Astrocyte (in vitro differentiated cells and primary cell): ENCODE measurements around the gene PEX10. TPM values are rescaled to one million over a fixed set of nuclear protein-coding genes. Genes with fewer than 3 reads are reported as not detected.

Source experiments
- DNase-seq: peaks from one replicate; pipeline ENCODE4 v3.0.0-alpha.2; 2010; ENCODE audit warnings: low read depth
- FAIRE-seq: peaks from 2 replicates; lab custom pipeline; 2011; peaks lifted over from hg19 to GRCh38; lab: Jason Lieb, UNC
- H2AFZ ChIP-seq: 2 replicates; pipeline ENCODE4 v1.6.0; 2012; ENCODE audit warnings: low read depth, low read length, inconsistent platforms
- H3K27ac ChIP-seq: 2 replicates; pipeline ENCODE4 v1.5.1; 2011; ENCODE audit warnings: low read depth, low read length, inconsistent platforms
- H3K27me3 ChIP-seq: 2 replicates; pipeline ENCODE4 v1.6.0; 2011; ENCODE audit warnings: low read length, inconsistent platforms; ENCODE audit not compliant: insufficient read depth
- H3K36me3 ChIP-seq: 2 replicates; pipeline ENCODE4 v1.5.1; 2011; ENCODE audit warnings: low read length, inconsistent platforms; ENCODE audit not compliant: insufficient read depth
- H3K4me1 ChIP-seq: 2 replicates; pipeline ENCODE4 v1.5.1; 2011; ENCODE audit warnings: low read length, inconsistent platforms; ENCODE audit not compliant: insufficient read depth
- H3K4me2 ChIP-seq: 2 replicates; pipeline ENCODE4 v1.6.0; 2012; ENCODE audit warnings: low read length, inconsistent platforms
- H3K4me3 ChIP-seq: 2 replicates; pipeline ENCODE4 v1.5.1; 2011; ENCODE audit warnings: low read depth, mild to moderate bottlenecking, low read length, inconsistent platforms; ENCODE audit not compliant: insufficient read depth
- H3K79me2 ChIP-seq: 2 replicates; pipeline ENCODE4 v1.6.0; 2012; ENCODE audit warnings: mild to moderate bottlenecking, low read length, inconsistent platforms; ENCODE audit not compliant: insufficient read depth
- H3K9ac ChIP-seq: 2 replicates; pipeline ENCODE4 v1.6.0; 2012; ENCODE audit warnings: mild to moderate bottlenecking, low read length, inconsistent platforms
- H3K9me3 ChIP-seq: 2 replicates; pipeline ENCODE4 v1.5.1; 2012; ENCODE audit warnings: low read depth, mild to moderate bottlenecking, low read length, inconsistent platforms; ENCODE audit not compliant: insufficient read depth
- H4K20me1 ChIP-seq: 2 replicates; pipeline ENCODE4 v1.6.0; 2012; ENCODE audit warnings: low read length, inconsistent platforms; ENCODE audit not compliant: insufficient read depth
- H3K27ac Mint-ChIP-seq: one replicate; pipeline ENCODE4 v1.8.0; 2021; ENCODE audit warnings: mild to moderate bottlenecking, mixed read lengths; ENCODE audit not compliant: unreplicated experiment
- H3K27me3 Mint-ChIP-seq: one replicate; pipeline ENCODE4 v1.8.0; 2021; ENCODE audit warnings: low read depth, mixed read lengths; ENCODE audit not compliant: unreplicated experiment
- H3K36me3 Mint-ChIP-seq: one replicate; pipeline ENCODE4 v1.8.0; 2021; ENCODE audit warnings: low read depth, mixed read lengths; ENCODE audit not compliant: unreplicated experiment
- H3K4me1 Mint-ChIP-seq: one replicate; pipeline ENCODE4 v1.8.0; 2021; ENCODE audit warnings: low read depth, mixed read lengths; ENCODE audit not compliant: unreplicated experiment
- H3K4me3 Mint-ChIP-seq: one replicate; pipeline ENCODE4 v1.8.0; 2021; ENCODE audit warnings: mild to moderate bottlenecking, moderate library complexity, mixed read lengths; ENCODE audit not compliant: unreplicated experiment
- H3K9me3 Mint-ChIP-seq: one replicate; pipeline ENCODE4 v1.8.0; 2021; ENCODE audit warnings: mild to moderate bottlenecking, mixed read lengths; ENCODE audit not compliant: unreplicated experiment
- EZH2 ChIP-seq: IDR thresholded peaks from 2 replicates; pipeline ENCODE4 v1.6.1; 2012; ENCODE audit warnings: mild to moderate bottlenecking, low read length, inconsistent platforms; ENCODE audit not compliant: insufficient read depth
- total RNA-seq: library from RNA; stranded (reverse); gene quantifications from 2 replicates; pipeline ENCODE4 v1.2.1, GENCODE V29; 2021
- TF ChIP-seq, protein P1 (sequence below): IDR thresholded peaks from 2 replicates; pipeline ENCODE4 v1.5.1; 2011; ENCODE audit warnings: low read depth, mild to moderate bottlenecking, inconsistent platforms, low read length, moderate library complexity; ENCODE audit not compliant: insufficient read depth

PEX10 gene
- total RNA-seq, 1 donor from 2014 or later, result 16.6 TPM

DNA sequence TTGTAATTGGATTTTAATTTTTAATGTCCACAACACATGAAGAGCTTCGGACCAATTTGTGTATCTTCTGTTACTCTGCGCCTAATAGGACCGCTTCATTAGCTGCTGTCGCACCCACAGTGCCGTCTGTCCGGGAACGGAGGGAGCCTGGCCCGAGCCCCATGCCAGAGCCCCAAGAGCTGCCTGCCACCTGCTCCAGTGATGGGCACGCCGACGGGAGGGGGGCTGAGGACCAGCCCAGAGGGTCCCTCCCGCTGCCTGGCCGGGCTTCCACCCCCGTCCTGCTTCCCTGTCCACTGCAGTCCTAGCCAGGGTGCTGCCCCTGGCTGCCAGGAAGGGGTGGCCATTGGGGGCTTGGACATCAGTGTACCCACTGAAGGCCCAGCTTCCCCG lies 33.5 kb upstream of the PEX10 start:
- H3K79me2 ChIP-seq, result no peaks in the 10 kb centered on the region
- Mint-ChIP-seq H3K27ac (no peak overlapping the region), H3K36me3 (no peaks in the 10 kb centered on the region), H3K27me3 (peaks cover 9% of the 10 kb centered on the region), H3K4me1 (peaks cover 8% of the 10 kb centered on the region), H3K4me3 (no peak overlapping the region), H3K9me3 (no peaks in the 10 kb centered on the region)
- H2AFZ ChIP-seq, result no peak overlapping the region
- H3K9ac ChIP-seq, result no peak overlapping the region
- H3K9me3 ChIP-seq, result no peaks in the 10 kb centered on the region
- H3K27ac ChIP-seq, result no peak overlapping the region
- no peaks in the 10 kb centered on the region for H3K36me3 ChIP-seq
- FAIRE-seq (no peak), DNase-seq (no peak)
- H4K20me1 ChIP-seq, result no peaks in the 10 kb centered on the region
- H3K4me1 ChIP-seq, result peaks cover 38% of the 10 kb centered on the region
- H3K4me3 ChIP-seq, result no peak overlapping the region
- TF ChIP-seq, protein P1, sequence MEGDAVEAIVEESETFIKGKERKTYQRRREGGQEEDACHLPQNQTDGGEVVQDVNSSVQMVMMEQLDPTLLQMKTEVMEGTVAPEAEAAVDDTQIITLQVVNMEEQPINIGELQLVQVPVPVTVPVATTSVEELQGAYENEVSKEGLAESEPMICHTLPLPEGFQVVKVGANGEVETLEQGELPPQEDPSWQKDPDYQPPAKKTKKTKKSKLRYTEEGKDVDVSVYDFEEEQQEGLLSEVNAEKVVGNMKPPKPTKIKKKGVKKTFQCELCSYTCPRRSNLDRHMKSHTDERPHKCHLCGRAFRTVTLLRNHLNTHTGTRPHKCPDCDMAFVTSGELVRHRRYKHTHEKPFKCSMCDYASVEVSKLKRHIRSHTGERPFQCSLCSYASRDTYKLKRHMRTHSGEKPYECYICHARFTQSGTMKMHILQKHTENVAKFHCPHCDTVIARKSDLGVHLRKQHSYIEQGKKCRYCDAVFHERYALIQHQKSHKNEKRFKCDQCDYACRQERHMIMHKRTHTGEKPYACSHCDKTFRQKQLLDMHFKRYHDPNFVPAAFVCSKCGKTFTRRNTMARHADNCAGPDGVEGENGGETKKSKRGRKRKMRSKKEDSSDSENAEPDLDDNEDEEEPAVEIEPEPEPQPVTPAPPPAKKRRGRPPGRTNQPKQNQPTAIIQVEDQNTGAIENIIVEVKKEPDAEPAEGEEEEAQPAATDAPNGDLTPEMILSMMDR, result no peak
- no peak overlapping the region for H3K4me2 ChIP-seq
- H3K27me3 ChIP-seq, result peaks cover 3% of the 10 kb centered on the region

GRCh38 chr1:2445162-2445822 lies 32.9 kb upstream of the PEX10 start:
- FAIRE-seq (no peak), DNase-seq (no peak)
- TF ChIP-seq, protein P1, result no peak
- TF ChIP-seq EZH2, result no peak
- Mint-ChIP-seq H3K9me3 (no peaks in the 10 kb centered on the region), H3K27ac (no peak overlapping the region), H3K36me3 (no peaks in the 10 kb centered on the region), H3K4me3 (no peak overlapping the region), H3K4me1 (peaks cover 8% of the 10 kb centered on the region), H3K27me3 (peaks cover 9% of the 10 kb centered on the region)
- H3K36me3 ChIP-seq, result no peaks in the 10 kb centered on the region
- no peaks in the 10 kb centered on the region for H4K20me1 ChIP-seq
- H3K4me1 ChIP-seq, result peaks cover 38% of the 10 kb centered on the region
- H3K79me2 ChIP-seq, result no peaks in the 10 kb centered on the region
- H3K9me3 ChIP-seq, result no peaks in the 10 kb centered on the region
- H3K9ac ChIP-seq, result no peak overlapping the region
- H3K27me3 ChIP-seq, result peaks cover 3% of the 10 kb centered on the region
- H3K27ac ChIP-seq, result no peak overlapping the region
- H3K4me2 ChIP-seq, result peak overlapping the region; percentile 73
- no peak overlapping the region for H2AFZ ChIP-seq
- H3K4me3 ChIP-seq, result no peak overlapping the region

DNA sequence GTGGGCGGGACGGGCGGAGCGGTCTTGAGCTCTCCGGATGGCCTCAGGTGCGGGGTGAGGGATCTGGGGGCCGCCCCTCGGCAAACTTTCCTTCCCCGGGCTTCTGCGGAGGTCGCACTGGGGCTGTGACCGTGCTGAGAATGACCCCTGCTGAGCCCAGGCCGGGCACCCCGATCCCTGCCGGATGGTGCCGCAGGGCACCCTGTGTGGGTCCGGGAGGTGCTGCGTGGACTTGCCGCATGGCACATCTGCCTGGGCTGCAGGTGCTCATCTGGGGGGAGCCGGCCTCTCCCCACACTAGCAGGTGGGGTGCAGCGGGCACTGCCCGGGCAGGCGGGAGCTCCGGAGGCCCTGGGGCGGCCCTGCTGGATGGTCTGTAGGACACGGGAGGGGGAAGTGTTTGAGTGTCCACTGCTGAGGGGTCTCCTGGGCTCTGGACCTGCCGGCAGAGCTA lies 31.8 kb upstream of the PEX10 start:
- peaks cover 38% of the 10 kb centered on the region for H3K4me1 ChIP-seq
- H3K27me3 ChIP-seq, result peaks cover 3% of the 10 kb centered on the region
- H2AFZ ChIP-seq, result no peak overlapping the region
- FAIRE-seq (no peak), DNase-seq (no peak)
- Mint-ChIP-seq H3K27ac (no peak overlapping the region), H3K4me1 (peaks cover 6% of the 10 kb centered on the region), H3K36me3 (no peaks in the 10 kb centered on the region), H3K9me3 (no peaks in the 10 kb centered on the region), H3K27me3 (peaks cover 15% of the 10 kb centered on the region), H3K4me3 (no peak overlapping the region)
- no peaks in the 10 kb centered on the region for H3K9me3 ChIP-seq
- no peak overlapping the region for H3K27ac ChIP-seq
- H3K9ac ChIP-seq, result no peak overlapping the region
- TF ChIP-seq, protein P1, result no peak
- TF ChIP-seq EZH2, result no peak
- peak overlapping the region; percentile 44 for H3K4me3 ChIP-seq
- no peaks in the 10 kb centered on the region for H3K36me3 ChIP-seq
- no peaks in the 10 kb centered on the region for H4K20me1 ChIP-seq
- no peaks in the 10 kb centered on the region for H3K79me2 ChIP-seq
- H3K4me2 ChIP-seq, result peak overlapping the region; percentile 73
